Stomach (tissue), 9 donors: ENCODE measurements around the gene SCN10A. TPM values are rescaled to one million over a fixed set of nuclear protein-coding genes. Genes with fewer than 3 reads are reported as not detected.

Experiments used
- DNase-seq, 2 donors: peaks; one replicate each; pipeline versions ENCODE4 v3.0.0 to v3.0.0-alpha.2; 2013 to 2019
- H3K27ac ChIP-seq, 5 donors: fragments of 200-600 bp in 4 of 5; sonication (generic) in 4 of 5; one replicate each; pipeline ENCODE4 v1.5.1; 2013 to 2019; ENCODE audit warnings: mild to moderate bottlenecking in 1 of 5, moderate library complexity in 1 of 5
- H3K27me3 ChIP-seq, 3 donors: fragments of 200-600 bp; sonication (generic); one replicate each; pipeline ENCODE4 v1.5.1; 2017 to 2019; ENCODE audit warnings: mixed run types in 1 of 3
- H3K36me3 ChIP-seq, 4 donors: fragments of 200-600 bp; sonication (generic); 1 replicate in 3 of 4; 2 replicates in 1 of 4; pipeline ENCODE4 v1.5.1; 2016 to 2019
- H3K4me1 ChIP-seq, 4 donors: fragments of 200-600 bp; sonication (generic); one replicate each; pipeline ENCODE4 v1.5.1; 2016 to 2019
- H3K4me3 ChIP-seq, 4 donors: fragments of 200-600 bp; sonication (generic) in 3 of 4; one replicate each; pipeline ENCODE4 v1.5.1; 2016 to 2019; ENCODE audit warnings: mild to moderate bottlenecking in 1 of 4
- H3K9me3 ChIP-seq, 4 donors: fragments of 200-600 bp; sonication (generic); one replicate each; pipeline ENCODE4 v1.5.1; 2016 to 2019
- CTCF ChIP-seq, 7 experiments: fragments of 450-650 bp in 4 of 7; fragments of 200-600 bp in 3 of 7; sonication (generic) in 3 of 7; IDR thresholded peaks; one replicate each; pipeline ENCODE4 v1.5.1; 2016 to 2019; ENCODE audit warnings: antibody characterized with exemption in 7 of 7, control low read depth in 2 of 7, mild to moderate bottlenecking in 1 of 7
- EP300 ChIP-seq: sonication (generic); formaldehyde crosslinking; IDR thresholded peaks from one replicate; pipeline ENCODE4 v1.6.1; 2017; ENCODE audit warnings: antibody characterized with exemption
- POLR2A ChIP-seq, 4 donors: fragments of 450-650 bp; IDR thresholded peaks; one replicate each; pipeline ENCODE4 v1.6.1; 2016; ENCODE audit warnings: antibody characterized with exemption in 4 of 4, control low read depth in 2 of 4, mild to moderate bottlenecking in 1 of 4, moderate library complexity in 1 of 4
- POLR2AphosphoS5 ChIP-seq, 3 donors: sonication (generic); formaldehyde crosslinking; IDR thresholded peaks; one replicate each; pipeline ENCODE4 v1.6.1; 2016; ENCODE audit warnings: antibody characterized with exemption in 3 of 3
- WGBS, 5 donors: extraction: QIAGEN DNeasy Blood & Tissue Kit in 3 of 5; methylation state at CpG; one replicate each; pipeline versions ENCODE4 v1.1.5 to v1.1.7; 2013 to 2018; 5-methylcytosine and 5-hydroxymethylcytosine counted together
- intact Hi-C: fragments of 100-400 bp; cut with DNase I; formaldehyde crosslinking; loops from one replicate; pipeline ENCODE4 v1.15.1; 2023; ENCODE audit warnings: low total_unique reads
- polyA plus RNA-seq, 3 donors: library from polyadenylated mRNA; stranded (reverse); fragments of 200-250 nt; gene quantifications; one replicate each; pipeline ENCODE4 v1.2.3, GENCODE V29; 2013
- total RNA-seq, 5 donors: library from RNA; depleted of rRNA; stranded (reverse); fragments of >200 nt; gene quantifications; one replicate each; pipeline versions ENCODE4 v1.1.0 to v1.2.3, GENCODE V29; 2014 to 2016
- donor health status: healthy with polysubstance abuse.
- donor health status: Bipolar disorder and iron deficiency.
- donor health status: healthy.

Gene SCN10A
- total and polyA plus RNA-seq, 8 donors, result not detected

- intact Hi-C loops, result no loop called here
- no peak for DNase-seq
- Histone ChIP-seq H3K27ac (no peak overlapping the region), H3K27me3 (peaks cover 0 to 8% (median 0%) of the 10 kb centered on the region in 3 donors), H3K9me3 (no peaks in the 10 kb centered on the region), H3K4me1 (peaks cover 0 to 4% (median 0%) of the 10 kb centered on the region in 4 donors), H3K4me3 (no peak overlapping the region), H3K36me3 (no peaks in the 10 kb centered on the region)
- TF ChIP-seq EP300 (no peak), CTCF (IDR thresholded peaks at IDR 0.05) (no peak), POLR2A (IDR thresholded peaks at IDR 0.05) (no peak), POLR2AphosphoS5 (IDR thresholded peaks at IDR 0.05) (no peak)
- 69 to 84% (median 75%) methylated on average over 2 of the region's 2 CpGs for WGBS, 5 donors
These were observed 10.0 kb upstream of the SCN10A start for GRCh38 chr3:38826001-38826400.

- intact Hi-C loops, result no loop called here
- no peak for DNase-seq
- Histone ChIP-seq H3K4me1 (no peaks in the 10 kb centered on the region), H3K9me3 (no peaks in the 10 kb centered on the region), H3K27ac (no peak overlapping the region), H3K27me3 (peaks cover 0 to 8% (median 0%) of the 10 kb centered on the region in 3 donors), H3K36me3 (no peaks in the 10 kb centered on the region), H3K4me3 (no peak overlapping the region)
- 61 to 76% (median 73%) methylated on average over 4 of the region's 4 CpGs for WGBS, 5 donors
- TF ChIP-seq POLR2A (IDR thresholded peaks at IDR 0.05), result no peak
- no peak for TF ChIP-seq POLR2AphosphoS5 (IDR thresholded peaks at IDR 0.05)
- TF ChIP-seq CTCF (IDR thresholded peaks at IDR 0.05), result no peak
- no peak for TF ChIP-seq EP300
These were observed 8.3 kb upstream of the SCN10A start for GRCh38 chr3:38824349-38824748.

GRCh38 chr3:38823722-38824121 lies 7.7 kb upstream of the SCN10A start:
- Histone ChIP-seq H3K9me3 (no peaks in the 10 kb centered on the region), H3K27me3 (peaks cover 0 to 8% (median 0%) of the 10 kb centered on the region in 3 donors), H3K27ac (no peak overlapping the region), H3K4me1 (no peaks in the 10 kb centered on the region), H3K4me3 (no peak overlapping the region), H3K36me3 (no peaks in the 10 kb centered on the region)
- TF ChIP-seq EP300 (no peak), POLR2A (IDR thresholded peaks at IDR 0.05) (no peak), CTCF (IDR thresholded peaks at IDR 0.05) (no peak)
- intact Hi-C loops, result no loop called here
- 46 to 64% (median 60%) methylated on average over 5 to 8 of the region's 8 CpGs for WGBS, 5 donors
- DNase-seq, result peak in 1 of 2 donors; percentile 9

- Histone ChIP-seq H3K4me3 (no peak overlapping the region), H3K36me3 (no peaks in the 10 kb centered on the region), H3K27me3 (peaks cover 0 to 8% (median 0%) of the 10 kb centered on the region in 3 donors), H3K27ac (no peak overlapping the region), H3K4me1 (no peaks in the 10 kb centered on the region), H3K9me3 (no peaks in the 10 kb centered on the region)
- 73 to 84% (median 78%) methylated on average over 5 of the region's 5 CpGs for WGBS, 5 donors
- intact Hi-C loops, result no loop called here
- TF ChIP-seq POLR2AphosphoS5 (IDR thresholded peaks at IDR 0.05) (no peak), POLR2A (IDR thresholded peaks at IDR 0.05) (no peak), EP300 (no peak), CTCF (IDR thresholded peaks at IDR 0.05) (no peak)
- DNase-seq, result no peak
These were observed 7.2 kb upstream of the SCN10A start for GRCh38 chr3:38823186-38823585.
